ENCODE results near the gene TBC1D22A. TPM values are rescaled to one million over a fixed set of nuclear protein-coding genes. Genes with fewer than 3 reads are reported as not detected.
A peak's percentile ranks its signal among the peaks of the same experiment; 100 is the strongest.
"Not testable (repeated sequence)": the region's sequence is repeated elsewhere in the genome, so short reads cannot be mapped to it uniquely, and the experiment has no call there.

Gene TBC1D22A
- total RNA-seq, 6 donors from 2014 or later = 27.1 to 48.2 (median 35.3) TPM

- WGBS, 2 donors = 94 to 95% methylated on average over 9 of the region's 9 CpGs
- H3K9me3 ChIP-seq = no peaks in the 10 kb centered on the region
- no peaks in the 10 kb centered on the region for H3K27me3 ChIP-seq
- H3K4me1 ChIP-seq = peaks cover 0 to 3% (median 1%) of the 10 kb centered on the region in 4 donors
- no peak overlapping the region for H3K27ac ChIP-seq
- peaks cover 0 to 27% (median 3%) of the 10 kb centered on the region in 4 donors for H3K36me3 ChIP-seq
- ATAC-seq (ENCODE audit: low FRiP score in 2 of 2) (no peak), DNase-seq (no peak)
- H3K4me3 ChIP-seq = no peak overlapping the region
- TF ChIP-seq EP300 (IDR thresholded peaks at IDR 0.05) (no peak), POLR2A (IDR thresholded peaks at IDR 0.05) (no peak), CTCF (IDR thresholded peaks at IDR 0.05) (no peak), POLR2AphosphoS5 (IDR thresholded peaks at IDR 0.05) (no peak)
These were observed 407.3 kb downstream of the TBC1D22A start for GRCh38 chr22:47169801-47170140.

GRCh38 chr22:47170511-47171440 is 408.3 kb downstream of the TBC1D22A start:
- WGBS, 2 donors = 80 to 95% methylated on average over 8 to 17 of the region's 21 CpGs
- H3K27me3 ChIP-seq; H3K27ac ChIP-seq; ATAC-seq (ENCODE audit: low FRiP score in 2 of 2); H3K9me3 ChIP-seq; H3K4me3 ChIP-seq: not testable (repeated sequence)
- peak in 1 of 2 donors; percentile 54 for DNase-seq
- peaks cover 0 to 27% (median 3%) of the 10 kb centered on the region in 4 donors for H3K36me3 ChIP-seq
- peaks cover 2 to 13% (median 7%) of the 10 kb centered on the region in 4 donors for H3K4me1 ChIP-seq

- DNase-seq (peak in 1 of 2 donors; percentile 62), ATAC-seq (ENCODE audit: low FRiP score in 2 of 2) (no peak)
- Histone ChIP-seq H3K9me3 (no peaks in the 10 kb centered on the region), H3K4me3 (no peak overlapping the region), H3K27me3 (no peaks in the 10 kb centered on the region), H3K4me1 (peaks cover 3 to 16% (median 8%) of the 10 kb centered on the region in 4 donors), H3K27ac (no peak overlapping the region), H3K36me3 (peaks cover 0 to 27% (median 3%) of the 10 kb centered on the region in 4 donors)
- TF ChIP-seq POLR2AphosphoS5 (IDR thresholded peaks at IDR 0.05) (no peak), CTCF (IDR thresholded peaks at IDR 0.05) (no peak), EP300 (IDR thresholded peaks at IDR 0.05) (no peak)
- 94% methylated on average over 18 of the region's 20 CpGs; no CpG with 5 or more reads in 1 of the 2 donors for WGBS, 2 donors
These were observed 409.2 kb downstream of the TBC1D22A start for GRCh38 chr22:47171441-47172221.

GRCh38 chr22:47172771-47173534 is 410.5 kb downstream of the TBC1D22A start:
- Histone ChIP-seq H3K4me1 (peaks cover 3 to 16% (median 8%) of the 10 kb centered on the region in 4 donors), H3K36me3 (peaks cover 0 to 23% (median 5%) of the 10 kb centered on the region in 4 donors), H3K27ac (no peak overlapping the region), H3K9me3 (no peaks in the 10 kb centered on the region), H3K4me3 (no peak overlapping the region), H3K27me3 (no peaks in the 10 kb centered on the region)
- 93 to 95% methylated on average over 6 to 21 of the region's 21 CpGs for WGBS, 2 donors
- DNase-seq (peak; percentile 15 to 76), ATAC-seq (ENCODE audit: low FRiP score in 2 of 2) (no peak)
- TF ChIP-seq CTCF (IDR thresholded peaks at IDR 0.05) (no peak), POLR2AphosphoS5 (IDR thresholded peaks at IDR 0.05) (no peak), EP300 (IDR thresholded peaks at IDR 0.05) (no peak), POLR2A (IDR thresholded peaks at IDR 0.05) (no peak)

Measured in upper lobe of left lung (tissue), 6 donors.